ENCODE data around the gene GRAMD1B.
"Not testable (repeated sequence)": the region's sequence is repeated elsewhere in the genome, so short reads cannot be mapped to it uniquely, and the experiment has no call there.

The GRAMD1B gene

DNA sequence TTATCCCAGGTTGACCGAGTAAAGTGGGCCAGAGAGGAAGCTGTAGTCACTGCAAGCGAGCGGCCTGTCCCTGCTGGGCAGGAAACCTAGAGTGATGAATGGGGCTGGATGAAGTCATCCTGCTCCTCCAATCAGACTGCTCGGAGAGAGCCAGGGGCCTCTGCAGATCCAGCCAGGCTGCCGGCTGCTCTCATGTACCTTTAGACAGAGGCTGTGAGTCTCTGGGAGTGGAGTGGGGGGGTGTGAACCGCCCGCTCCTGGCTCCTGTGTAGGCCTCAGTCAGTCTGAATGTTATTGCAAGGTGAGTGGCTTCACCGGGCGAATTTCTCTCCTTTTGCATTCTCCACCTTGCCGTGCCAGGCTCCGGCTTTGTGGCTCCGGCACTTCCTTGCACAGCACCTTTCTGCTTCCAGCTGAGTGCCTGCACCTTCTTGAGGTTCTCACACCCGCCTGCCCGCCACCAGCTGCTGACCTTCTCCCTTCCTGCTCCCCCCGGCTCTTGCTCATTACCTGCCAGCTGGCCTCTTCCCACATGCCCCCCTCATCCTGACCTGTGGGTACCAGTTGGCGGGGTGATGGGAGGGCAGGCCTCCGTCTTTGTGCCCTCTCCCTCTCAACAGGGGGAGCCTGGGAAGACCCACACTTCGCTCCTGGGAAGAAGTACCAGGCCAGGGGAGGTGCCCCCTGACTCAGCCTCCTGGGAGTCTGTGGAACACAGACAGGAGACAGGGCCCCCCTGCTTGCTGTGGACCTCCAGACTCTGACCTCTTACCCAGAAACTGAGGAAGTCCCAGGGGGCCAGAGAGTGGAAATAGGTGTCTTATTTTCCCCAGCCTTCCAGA lies 79.9 kb downstream of the GRAMD1B start:
- peak; percentile 29 for DNase-seq (ENCODE audit: low spot score)

DNA sequence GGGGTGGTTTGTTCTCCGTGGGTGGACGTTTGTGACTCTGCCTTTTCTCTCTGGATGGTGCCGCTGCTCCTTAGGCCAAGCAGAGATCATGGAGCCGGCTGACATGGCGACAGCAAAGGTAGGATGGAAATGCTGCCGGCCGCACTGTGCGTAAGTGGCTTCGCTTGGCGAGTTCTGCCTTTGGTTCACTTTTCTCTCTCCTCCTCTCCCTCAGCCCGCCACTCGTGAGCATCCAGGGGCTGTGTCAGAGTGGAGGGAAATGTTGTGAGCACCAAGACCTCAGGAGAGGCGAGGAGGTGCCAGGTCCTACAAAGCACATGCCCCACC lies 80.5 kb downstream of the GRAMD1B start:
- no peak for DNase-seq (ENCODE audit: low spot score)

DNA sequence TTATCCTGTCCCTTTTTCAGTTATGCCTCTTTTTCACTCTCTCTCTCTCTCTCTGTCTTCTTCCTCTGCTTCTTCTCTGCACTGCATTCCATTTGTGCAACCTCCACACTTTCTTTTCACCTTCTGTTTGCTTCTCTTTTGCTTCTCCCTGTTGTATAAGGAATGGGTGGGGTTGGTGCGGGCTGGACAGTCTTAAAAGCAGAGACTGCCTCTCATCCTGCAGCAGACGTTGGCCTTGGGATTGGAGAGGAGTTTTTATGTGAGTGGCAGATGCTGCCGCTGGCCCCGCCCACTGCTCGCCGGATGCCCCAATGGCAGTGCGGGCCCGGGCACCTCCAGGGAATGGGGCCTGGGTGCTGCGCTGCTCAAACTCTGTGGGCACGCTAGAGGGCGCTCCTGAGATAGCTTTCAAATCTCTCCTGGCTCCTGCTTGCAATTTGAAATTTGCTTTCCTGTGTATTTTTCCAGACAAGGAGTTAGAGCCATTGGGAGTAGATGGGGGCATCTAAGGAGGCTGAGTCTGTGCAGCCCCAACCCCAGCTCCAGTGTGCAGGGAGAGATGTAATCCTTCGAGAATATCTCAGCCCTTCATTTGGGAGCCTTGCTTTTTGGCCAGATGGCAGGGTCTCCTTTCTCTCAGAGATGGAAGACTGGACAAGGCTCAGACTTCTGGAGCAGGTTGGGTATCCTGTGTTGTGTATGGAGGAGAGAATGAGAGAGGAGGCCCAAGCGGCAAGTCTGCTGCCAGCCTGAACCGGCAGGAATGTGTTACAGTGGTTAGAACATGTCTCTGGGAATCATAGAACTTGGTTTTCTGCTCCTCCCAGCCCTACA lies 81.2 kb downstream of the GRAMD1B start:
- peak; percentile 90 for DNase-seq (ENCODE audit: low spot score)

DNA sequence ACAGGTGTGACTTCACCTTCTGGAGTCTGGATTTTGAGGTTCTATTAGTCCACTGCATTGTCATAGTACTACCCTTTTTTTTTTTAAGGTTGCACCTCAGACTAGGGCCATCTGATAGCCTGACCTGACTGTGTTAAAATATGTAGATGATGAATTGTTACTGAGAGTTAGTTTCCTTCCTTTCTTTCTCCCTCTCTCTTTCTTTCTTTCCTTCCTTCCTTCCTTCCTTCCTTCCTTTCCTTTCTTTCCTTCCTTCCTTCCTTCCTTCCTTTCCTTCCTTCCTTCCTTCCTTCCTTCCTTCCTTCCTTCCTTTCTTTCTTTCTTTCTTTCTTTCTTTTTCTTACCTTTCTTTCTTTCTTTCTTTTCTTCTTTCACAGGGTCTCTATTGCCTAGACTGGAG lies 83.2 kb downstream of the GRAMD1B start:
- DNase-seq (ENCODE audit: low spot score), result not testable (repeated sequence)

DNA sequence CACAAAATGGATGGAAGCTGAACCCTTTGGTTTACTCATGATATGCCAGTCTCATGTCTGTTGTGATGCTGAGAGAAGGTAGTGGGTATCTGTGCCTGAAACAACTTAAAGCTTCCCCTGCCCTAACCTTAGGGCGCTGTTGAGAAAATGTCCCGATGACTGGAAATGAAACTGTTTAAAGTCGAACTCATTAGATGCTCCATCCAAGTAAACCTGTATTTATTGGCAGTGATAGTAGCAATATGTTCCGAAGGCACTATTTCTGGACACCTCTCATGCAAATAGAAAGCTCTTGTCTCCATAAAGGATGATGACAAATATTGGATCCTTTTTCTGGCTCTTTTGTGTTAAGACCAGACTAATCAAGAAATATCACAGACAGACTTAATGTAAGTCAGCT lies 86.2 kb downstream of the GRAMD1B start:
- no peak for DNase-seq (ENCODE audit: low spot score)

DNA sequence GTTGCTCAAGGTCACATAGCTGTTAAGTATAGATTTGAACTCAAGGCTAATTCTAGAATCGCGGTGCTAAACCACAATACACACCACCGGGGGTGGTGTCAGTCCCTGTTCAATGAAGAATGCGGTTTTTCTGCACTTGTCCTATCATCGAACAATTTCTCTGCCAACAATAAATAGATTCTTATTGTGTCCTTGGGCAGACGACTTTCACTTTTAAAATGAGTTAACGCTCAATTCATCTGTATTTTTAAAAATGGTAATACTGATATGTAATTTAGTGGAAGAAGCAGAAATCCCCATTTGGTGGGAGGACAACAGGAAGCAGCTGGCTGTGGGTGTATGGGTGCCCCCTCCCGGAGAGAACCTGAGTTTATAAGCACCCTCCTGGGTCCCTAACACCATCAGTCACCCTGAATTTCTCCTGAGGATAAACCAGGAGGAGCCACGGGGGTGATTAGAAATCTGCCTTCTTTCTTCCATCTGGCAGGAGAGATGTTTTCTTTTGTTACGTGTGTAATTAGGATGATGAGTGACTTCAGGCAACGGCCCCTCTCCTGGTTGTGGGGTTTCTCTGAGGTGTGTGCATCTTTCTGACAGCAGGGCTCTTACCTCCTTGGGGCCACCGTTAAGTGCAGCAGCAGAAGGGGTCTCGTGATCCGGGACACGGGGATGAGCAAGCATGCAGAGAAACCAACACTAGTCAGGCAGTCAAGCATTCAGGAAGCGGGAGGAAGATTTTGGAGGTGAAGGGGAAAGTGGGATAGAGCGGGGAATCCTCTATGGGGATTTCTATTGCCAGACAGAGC lies 87.7 kb downstream of the GRAMD1B start:
- no peak for DNase-seq (ENCODE audit: low spot score)

DNA sequence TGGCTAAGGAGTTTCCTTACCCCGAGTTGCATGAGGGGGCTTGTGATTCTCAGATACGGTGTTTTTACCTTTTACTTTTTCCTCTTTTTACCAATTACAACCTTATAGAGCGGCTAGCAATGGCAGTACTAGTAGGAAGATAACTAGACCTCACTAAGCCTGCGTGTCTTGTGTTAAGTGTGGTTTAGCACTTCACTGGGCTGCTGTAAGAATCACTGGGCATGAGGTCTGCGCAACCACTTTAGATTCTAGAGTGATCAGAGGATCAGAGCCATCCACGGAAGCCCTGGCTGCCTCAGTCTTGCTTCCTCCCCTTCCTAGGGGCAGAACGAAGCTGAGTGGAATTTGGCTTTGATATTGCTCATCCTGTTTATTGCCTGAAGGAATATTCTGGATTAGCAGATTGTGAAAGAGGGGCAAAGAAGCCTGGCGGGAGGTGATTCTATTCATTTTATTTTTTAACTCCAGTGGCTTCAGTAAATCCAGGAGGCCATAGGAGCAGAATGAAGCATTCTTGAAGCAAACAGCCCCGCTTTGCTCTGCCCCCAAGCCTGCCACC lies 88.5 kb downstream of the GRAMD1B start:
- no peak for DNase-seq (ENCODE audit: low spot score)

DNA sequence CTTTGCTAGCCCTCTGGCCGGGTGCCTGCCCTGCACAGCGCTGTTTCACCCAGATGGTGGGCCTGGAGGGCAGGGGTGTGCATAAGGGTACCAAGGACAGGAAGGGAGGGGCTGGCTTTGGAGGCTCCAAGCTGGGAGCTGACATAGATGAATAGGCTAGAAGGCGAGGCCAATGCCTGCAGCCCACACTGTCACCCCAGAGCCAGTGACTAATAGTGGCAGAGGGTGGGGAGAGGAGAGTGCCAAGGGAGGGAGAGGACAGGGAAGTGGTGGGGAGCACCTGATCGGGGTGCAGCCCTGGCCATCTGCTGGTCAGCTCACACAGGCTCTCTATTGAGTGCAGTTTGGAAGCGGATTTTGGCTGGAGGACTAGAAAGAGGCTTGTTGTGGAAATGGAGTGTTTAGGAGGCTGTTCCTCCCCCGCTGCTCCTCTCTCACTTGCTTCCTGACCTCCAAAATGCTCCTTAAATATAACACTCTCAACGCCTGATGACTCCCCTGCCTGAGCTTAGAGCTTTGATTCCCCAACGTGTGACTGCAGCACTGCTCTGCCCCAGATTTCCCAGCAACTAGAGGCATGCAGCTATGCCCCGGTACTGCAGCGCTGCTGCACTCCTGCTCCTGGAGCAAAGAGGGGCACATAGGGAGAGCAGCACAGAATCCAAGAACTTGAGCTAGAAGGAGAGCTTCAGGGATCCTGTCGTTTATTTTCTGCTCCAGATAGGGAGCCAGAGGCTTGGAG lies 89.2 kb downstream of the GRAMD1B start:
- peak; percentile 74 for DNase-seq (ENCODE audit: low spot score)

DNA sequence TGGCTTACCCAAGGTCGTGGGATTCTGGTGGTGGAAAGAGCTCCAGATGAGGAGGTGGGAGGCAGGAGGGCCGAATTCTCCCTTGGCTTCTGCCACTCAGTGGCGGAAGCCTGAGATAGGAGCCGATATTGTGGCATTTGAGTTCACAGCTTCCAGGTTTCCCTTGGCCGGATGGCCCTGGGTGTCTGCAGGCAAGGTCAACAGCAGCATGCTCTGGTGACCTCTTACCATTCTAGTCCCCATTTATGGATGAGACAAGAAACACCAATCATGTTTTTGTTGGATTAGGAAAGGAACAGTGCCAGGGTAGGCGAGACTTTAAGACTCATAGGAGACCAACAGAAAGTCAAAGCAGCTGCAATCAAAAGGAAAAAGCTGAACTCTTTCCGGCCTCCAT lies 89.7 kb downstream of the GRAMD1B start:
- no peak for DNase-seq (ENCODE audit: low spot score)

DNA sequence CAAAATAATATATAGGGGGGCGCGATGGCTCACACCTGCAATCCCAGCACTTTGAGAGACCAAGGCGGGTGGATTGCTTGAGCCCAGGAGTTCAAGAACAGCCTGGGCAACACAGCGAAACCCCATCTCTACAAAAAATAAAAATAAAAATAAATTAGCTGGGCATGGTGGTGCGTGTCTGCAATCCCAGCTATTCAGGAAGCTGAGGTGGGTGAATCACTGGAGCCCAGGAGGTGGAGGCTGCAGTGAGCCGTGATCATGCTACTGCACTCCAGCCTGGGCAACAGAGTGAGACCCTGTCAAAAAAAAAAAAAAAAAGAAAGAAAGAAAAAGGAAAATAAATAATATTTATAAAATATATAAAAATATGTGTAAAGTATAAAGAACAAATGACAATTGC lies 90.4 kb downstream of the GRAMD1B start:
- DNase-seq (ENCODE audit: low spot score), result not testable (repeated sequence)

DNA sequence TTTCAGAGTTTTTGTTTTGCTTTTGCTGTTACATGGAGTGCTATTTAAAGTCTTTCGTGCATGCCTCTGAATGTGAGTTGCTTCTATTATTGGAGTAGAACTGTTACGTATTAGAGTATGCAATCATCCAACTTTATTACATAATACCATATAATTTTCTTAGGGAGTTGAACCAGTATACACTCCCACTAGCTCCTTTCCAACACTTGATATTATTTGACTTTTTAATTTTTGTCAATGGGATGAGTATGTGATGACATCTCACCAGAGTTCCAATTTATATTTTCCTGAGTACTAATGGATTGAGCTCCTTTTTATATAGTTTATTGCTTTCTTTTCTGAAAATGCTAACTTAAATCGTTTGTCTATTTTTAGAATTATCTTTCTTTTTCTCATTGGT lies 90.9 kb downstream of the GRAMD1B start:
- no peak for DNase-seq (ENCODE audit: low spot score)

DNA sequence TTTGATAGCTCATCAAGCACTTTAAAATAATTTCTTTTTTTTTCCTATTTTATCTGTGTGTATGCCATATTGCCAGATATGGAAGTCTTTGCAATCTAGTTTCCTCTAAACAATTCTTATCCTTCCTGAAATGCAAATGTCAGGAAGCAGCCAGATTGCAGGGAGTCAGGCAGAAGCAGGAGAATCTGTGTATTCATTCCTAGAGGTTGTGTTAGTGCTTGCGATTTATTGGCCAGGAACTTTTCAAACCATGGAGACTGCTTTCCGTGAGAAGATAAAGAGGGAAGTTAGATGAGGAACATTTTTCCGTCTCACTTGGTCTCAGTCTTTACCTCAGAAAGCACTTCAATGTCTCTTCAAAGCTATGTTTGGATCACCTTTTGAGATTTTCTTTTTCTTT lies 91.9 kb downstream of the GRAMD1B start:
- DNase-seq (ENCODE audit: low spot score), result no peak

DNA sequence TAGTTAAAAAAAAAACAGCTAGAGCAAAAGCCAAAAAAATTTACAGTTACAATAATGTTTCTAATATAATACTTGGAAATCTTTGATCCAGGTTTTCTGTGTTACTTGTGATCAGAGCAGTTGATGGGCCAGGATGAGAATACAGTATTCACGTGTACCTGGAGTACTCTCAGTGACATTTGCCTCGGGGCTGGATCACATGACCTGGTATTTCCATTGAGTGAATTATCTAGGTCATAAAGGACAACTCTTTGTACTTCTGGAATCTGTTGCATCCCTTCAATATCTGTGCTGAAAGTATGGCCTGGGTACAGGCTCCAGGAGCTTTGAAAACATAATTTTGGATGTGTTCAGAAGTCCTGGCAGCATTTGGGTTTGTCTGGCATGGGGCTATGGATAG lies 93.5 kb downstream of the GRAMD1B start:
- DNase-seq (ENCODE audit: low spot score), result no peak

DNA sequence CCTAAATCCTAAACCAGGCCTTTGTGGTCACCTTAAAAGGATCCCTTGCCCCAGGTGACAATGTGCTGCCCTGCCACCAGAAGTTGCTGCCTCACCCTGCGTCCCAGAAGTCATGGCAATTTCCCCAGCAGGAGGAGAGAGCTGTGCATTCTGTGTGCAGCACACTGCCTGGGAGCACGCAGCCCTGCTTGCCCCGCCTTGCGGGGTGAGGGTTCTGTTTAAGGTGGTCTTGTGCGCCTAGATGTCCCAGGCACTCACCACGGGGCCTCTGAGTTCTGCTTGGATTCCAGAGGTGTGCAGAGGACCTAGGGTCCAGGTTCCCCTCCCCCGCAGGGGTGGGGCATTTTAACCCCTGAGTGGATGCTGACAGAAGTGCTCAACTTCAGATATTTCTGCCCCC lies 95.0 kb downstream of the GRAMD1B start:
- DNase-seq (ENCODE audit: low spot score), result no peak

DNA sequence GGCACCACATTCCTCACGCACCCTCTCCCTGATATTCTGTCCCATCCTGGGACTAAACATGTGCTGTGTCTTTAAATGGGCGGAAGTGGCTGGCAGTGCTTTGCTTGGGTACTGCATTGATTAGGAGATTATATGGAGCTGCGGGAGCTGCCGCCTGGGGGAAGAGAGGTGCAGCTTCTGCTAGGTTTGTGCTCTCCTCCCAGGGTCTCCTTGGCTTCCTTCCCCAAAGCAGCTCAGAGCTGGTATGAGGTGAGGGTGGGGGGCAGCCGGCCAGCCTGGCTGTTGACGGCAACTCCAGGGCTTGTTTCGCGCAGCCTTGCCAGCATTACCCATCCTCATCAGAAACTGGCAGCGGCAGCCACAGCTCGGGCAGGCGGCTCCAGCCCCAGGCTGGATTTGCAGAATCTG lies 95.4 kb downstream of the GRAMD1B start:
- DNase-seq (ENCODE audit: low spot score), result peak; percentile 27

DNA sequence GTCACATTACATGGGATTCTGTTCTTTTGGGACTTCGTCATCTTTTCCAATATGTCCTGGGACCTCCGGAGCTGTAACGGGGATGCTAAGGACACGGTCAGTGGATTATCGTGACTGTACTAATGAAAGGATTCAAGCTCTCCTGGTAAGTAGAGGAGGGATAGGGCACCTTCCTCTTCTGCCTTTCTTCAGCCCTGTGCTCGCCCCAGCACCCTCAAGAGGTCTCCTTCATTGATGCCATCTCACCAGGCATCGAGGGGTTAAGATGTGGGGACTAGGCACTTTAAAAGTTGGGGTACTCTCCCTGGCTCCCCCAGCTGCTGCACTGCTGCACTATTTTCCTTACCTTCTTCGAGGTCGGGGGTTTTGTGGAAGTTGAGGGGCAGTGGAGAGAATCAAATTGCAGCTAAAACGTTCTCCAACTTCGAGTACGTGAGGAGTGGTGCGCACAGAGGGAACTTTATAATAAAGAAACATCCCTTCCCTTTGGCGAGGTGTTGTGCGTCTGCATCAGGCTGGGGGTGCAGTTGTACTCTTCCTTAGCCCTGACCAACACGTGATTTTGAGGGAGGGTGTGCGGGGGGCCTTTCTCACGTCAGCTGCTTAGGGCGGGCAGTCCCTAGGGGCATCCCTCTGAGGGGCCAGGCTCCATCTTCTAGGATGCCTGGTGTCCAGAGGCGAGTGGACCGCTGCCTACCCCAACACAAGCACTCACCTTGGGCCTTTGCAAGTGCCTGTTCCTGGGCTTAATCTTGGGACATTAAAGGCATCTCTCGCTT lies 96.1 kb downstream of the GRAMD1B start:
- peak; percentile 38 for DNase-seq (ENCODE audit: low spot score)

DNA sequence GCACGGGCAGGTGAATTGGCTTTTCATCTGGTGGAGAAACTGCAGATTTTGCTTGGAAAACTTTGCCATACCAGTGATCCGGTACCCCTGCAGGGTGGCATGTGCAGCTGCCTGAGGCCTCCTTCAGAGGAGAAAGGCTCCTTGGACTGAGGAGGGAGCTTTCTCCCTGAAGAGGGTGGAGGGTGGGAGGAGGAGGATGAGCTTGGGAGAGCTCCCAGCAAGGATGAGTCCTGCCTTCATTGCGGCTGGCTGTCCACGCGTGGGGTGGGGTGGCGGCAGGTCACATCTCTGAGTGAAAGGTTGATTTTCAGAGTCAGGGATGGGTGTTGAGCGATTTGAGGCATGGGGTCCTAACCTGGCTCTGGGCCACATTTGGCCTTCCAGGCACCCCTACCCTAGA lies 96.8 kb downstream of the GRAMD1B start:
- no peak for DNase-seq (ENCODE audit: low spot score)

DNA sequence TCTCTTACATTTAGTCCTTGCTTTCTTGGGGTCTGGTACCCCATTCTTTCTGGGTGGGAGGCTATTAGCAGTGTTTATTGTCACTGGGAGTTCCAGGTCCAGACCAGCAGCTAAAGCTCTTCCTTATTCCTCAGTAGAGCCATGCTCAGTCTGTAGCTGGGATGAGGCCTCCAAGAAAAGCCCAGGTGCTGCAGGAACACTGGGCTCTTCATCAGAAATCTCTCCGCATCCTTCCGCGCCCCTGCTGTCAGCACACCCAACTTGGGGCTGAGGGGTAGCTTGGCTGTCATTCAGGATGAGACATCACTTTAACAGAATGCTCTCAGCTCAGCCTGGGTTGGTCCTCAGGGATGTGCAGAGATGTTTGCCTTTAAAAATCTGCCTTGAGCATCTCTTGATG lies 97.5 kb downstream of the GRAMD1B start:
- DNase-seq (ENCODE audit: low spot score), result no peak

DNA sequence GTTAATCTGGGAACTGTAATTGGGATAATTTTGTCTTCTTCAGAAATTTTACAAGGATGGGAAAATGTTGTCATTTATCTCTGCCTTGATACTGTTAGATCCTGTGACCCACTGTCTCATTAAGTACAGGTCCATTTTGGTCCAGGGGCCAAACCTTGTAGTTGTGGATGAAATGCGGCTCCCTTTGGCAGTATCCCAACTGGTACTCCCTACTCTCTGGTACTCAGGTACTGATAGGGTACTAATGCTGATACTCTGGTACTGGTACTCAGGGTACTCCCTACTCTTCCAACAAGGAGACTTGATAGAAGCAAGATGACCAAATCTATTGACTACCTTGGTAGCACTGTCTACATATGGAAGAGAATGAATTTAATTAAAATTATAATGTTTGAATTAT lies 97.9 kb downstream of the GRAMD1B start:
- DNase-seq (ENCODE audit: low spot score), result no peak

DNA sequence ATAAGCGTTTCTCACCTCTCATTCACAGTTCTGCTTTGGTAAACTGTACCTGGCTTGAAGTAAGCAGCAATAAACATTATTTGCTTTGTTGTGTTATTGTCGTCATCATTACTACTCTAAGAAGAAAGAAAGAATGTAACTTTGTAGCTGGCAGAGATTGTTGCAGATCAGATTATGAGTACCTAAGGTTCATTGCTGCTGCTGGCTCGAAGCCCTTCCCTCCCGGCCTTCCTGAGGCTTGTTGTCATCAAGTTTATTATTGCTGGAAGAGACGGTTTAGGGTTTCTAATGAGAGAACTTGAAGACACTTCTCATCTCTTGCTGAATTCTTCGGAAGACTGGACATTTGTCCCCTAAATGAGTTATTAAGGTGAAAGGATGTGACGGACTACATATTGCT lies 101.3 kb downstream of the GRAMD1B start:
- no peak for DNase-seq (ENCODE audit: low spot score)

DNA sequence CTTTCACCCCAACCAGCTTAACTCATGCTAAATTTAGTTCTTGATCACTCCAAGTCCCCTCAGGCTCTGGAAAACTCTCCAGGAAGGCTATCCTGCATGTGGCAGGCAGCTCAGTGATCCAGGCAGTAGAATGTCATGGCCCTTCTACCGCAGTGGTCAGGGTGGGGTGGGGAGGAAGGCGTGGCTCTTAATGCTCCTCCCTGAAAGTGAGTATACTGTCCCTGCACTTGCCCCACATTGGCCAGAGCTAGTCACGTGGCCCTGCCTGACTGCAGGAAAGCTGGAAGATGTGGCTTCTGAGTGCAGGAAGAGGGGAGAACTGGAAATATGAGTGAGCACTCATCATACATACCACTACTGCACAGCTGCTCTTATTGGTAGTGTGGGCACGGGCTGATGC lies 102.1 kb downstream of the GRAMD1B start:
- DNase-seq (ENCODE audit: low spot score), result no peak
